HG03280 (cell line): Measurements from ENCODE around the gene SLC2A1.
"Not testable (repeated sequence)": the region's sequence is repeated elsewhere in the genome, so short reads cannot be mapped to it uniquely, and the experiment has no call there.

Source experiments
- ATAC-seq: cut with Tn5 transposase; IDR thresholded peaks from one replicate; pipeline ENCODE4 v1.9.1; 2021; ENCODE audit warnings: mild to moderate bottlenecking, moderate library complexity; ENCODE audit not compliant: unreplicated experiment

SLC2A1 gene

DNA sequence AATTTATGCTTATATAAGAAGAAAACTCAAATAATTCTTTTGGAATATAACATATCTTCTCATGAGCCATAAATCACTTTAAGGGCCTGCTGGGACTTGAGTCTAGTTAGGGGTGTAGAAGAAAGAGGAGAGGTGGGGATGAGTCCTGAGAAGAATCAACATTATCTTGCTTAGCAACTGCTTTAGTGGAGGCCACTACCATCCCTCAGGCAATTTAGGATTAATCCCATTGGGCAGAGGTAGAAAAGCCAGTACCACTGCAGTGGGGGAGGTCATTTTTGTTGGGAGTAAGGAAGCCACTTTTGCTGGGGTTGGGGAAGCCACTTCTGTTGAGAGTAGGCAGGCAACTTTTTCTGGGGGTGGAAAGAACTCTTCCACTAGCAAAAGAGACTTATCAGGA lies 47.7 kb downstream of the SLC2A1 start:
- ATAC-seq: no peak

GRCh38 chr1:42908046-42908445 lies 50.6 kb downstream of the SLC2A1 start:
- ATAC-seq: no peak

DNA sequence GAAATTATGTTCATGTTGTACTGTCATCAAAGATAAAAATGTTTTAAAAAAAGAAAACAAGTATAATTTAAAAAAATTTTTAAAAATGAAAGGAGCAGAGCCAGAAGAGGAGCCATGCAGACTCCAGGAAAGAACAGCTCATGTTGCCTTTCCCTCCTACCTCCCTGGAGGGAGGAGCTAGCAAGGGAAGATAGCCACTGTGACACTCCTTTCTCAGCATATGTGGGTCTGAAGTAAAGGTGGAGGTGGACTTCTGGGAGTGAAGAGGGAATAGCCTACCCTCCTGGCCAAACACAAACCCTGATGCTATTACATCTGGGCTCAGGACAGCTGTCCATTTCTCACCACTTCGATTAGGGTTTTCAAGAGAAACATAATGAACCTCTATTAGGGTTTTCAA lies 54.2 kb downstream of the SLC2A1 start:
- ATAC-seq: no peak

- ATAC-seq: not testable (repeated sequence)
These were observed 58.7 kb downstream of the SLC2A1 start for GRCh38 chr1:42899960-42900359.

- ATAC-seq: no peak
These were observed 67.1 kb downstream of the SLC2A1 start for GRCh38 chr1:42891465-42892138.

DNA sequence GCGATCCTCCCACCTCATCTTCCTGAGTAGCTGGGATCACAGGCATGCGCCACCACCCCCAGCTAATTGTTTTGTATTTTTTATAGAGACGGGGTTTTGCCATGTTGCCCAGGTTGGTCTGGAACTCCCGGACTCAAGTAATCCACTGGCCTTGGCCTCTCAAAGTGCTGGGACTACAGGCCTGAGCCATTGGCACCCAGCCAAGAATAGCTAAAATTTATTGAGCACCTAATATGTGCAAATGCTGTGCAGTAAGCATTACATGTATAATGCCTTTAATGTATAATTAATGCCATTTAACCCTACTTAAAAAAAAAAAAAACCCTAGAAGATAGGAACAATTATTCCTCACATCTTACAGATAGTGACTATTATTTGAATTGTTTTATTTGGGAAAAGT lies 69.4 kb downstream of the SLC2A1 start:
- ATAC-seq: no peak

- ATAC-seq: no peak
These were observed 70.5 kb downstream of the SLC2A1 start for GRCh38 chr1:42888013-42888633.

- no peak for ATAC-seq
These were observed 71.3 kb downstream of the SLC2A1 start for GRCh38 chr1:42887366-42887765.

- no peak for ATAC-seq
These were observed 71.9 kb downstream of the SLC2A1 start for GRCh38 chr1:42886800-42887199.

GRCh38 chr1:42886046-42886739 lies 72.5 kb downstream of the SLC2A1 start:
- ATAC-seq: no peak

GRCh38 chr1:42880384-42880783 lies 78.3 kb downstream of the SLC2A1 start:
- no peak for ATAC-seq

GRCh38 chr1:42877380-42877779 lies 81.3 kb downstream of the SLC2A1 start:
- ATAC-seq: no peak

DNA sequence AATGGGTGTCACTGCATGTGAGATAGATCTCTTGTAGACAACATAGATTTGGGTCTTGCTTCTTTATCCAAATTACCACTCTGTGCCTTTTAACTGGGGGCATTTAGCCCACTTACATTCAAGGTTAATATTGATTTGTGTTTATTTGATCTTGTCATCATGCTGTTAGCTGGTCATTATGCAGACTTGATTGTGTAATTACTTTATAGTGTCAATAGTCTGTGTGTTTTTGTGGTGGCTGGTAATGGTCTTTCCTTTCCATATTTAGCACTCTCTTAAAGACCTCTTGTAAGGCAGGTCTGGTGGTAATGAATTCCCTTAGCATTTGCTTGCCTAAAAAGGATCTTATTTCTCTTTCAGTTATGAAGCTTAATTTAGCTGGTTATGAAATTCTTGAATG lies 82.7 kb downstream of the SLC2A1 start:
- ATAC-seq: no peak
